GM12801 (cell line): ENCODE measurements around the gene EXD1.

Experiments used
- TF ChIP-seq, protein P1 (sequence below): IDR thresholded peaks from one replicate; pipeline ENCODE4 v1.5.1; 2011; ENCODE audit warnings: control low read depth; ENCODE audit not compliant: insufficient read length; ENCODE audit errors: extremely low read depth

The EXD1 gene

GRCh38 chr15:41241221-41241964, 10.8 kb upstream of the EXD1 start:
- TF ChIP-seq, protein P1, sequence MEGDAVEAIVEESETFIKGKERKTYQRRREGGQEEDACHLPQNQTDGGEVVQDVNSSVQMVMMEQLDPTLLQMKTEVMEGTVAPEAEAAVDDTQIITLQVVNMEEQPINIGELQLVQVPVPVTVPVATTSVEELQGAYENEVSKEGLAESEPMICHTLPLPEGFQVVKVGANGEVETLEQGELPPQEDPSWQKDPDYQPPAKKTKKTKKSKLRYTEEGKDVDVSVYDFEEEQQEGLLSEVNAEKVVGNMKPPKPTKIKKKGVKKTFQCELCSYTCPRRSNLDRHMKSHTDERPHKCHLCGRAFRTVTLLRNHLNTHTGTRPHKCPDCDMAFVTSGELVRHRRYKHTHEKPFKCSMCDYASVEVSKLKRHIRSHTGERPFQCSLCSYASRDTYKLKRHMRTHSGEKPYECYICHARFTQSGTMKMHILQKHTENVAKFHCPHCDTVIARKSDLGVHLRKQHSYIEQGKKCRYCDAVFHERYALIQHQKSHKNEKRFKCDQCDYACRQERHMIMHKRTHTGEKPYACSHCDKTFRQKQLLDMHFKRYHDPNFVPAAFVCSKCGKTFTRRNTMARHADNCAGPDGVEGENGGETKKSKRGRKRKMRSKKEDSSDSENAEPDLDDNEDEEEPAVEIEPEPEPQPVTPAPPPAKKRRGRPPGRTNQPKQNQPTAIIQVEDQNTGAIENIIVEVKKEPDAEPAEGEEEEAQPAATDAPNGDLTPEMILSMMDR, result no peak

- TF ChIP-seq, protein P1, result no peak
Observed at GRCh38 chr15:41238100-41238499, 7.5 kb upstream of the EXD1 start.

GRCh38 chr15:41235929-41236328, 5.4 kb upstream of the EXD1 start:
- TF ChIP-seq, protein P1, result no peak

GRCh38 chr15:41233367-41233771, 2.8 kb upstream of the EXD1 start:
- TF ChIP-seq, protein P1, result no peak

DNA sequence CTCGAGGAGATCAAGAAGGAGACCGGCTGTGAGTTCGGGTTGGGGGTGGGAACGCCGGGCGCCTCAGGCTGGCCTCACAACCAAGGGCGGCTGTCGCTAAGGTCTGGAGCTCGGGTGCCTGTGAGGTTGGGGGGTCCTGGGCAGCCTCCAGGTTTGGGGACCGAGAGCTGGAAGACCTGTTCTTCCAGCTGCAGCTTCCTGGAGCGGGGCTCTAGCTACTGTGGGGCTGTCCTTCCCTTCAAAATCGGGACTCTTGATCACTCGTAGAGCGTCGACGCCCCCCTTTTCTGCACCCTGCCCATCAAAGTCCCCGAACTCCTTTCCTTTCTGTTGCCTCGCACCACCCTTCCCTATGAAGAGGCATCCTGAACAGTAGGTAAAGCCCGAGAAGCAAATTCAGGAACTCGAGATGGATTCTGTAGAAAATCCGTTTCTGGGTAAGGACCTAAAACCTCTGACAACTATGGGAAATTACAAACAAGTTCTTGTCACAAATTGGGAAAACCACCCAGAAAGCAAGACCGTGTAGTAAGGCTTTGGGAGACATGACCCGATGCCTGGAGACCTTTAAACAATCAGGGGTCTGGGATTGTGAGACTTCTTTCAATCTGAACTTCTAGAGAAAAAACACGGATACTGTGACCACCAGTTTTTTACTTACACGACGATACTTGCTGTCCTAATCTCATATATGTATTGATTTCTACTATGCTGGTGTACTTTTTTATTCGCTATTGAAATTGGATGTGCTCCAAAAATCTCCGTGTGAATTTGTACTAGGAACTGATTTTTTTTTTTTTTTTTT, 1.1 kb upstream of the EXD1 start:
- TF ChIP-seq, protein P1, result no peak

DNA sequence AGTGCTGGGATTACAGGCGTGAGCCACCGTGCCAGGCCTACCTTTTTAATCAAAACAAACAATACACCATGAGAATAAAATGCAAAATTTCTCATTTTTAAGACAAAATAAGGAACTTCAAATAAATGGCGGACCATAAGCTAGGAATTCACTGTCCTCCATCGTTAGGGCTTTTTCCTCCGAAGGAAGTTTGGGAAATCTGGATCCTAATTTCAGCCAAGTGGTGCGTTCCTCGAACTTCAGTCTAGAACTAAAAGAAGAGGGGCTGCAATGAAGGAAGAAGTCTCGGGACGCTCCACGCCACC, 260 bp downstream of the EXD1 start:
- TF ChIP-seq, protein P1, result no peak

GRCh38 chr15:41219381-41219780, 11.2 kb downstream of the EXD1 start:
- TF ChIP-seq, protein P1, result no peak
